Keratinocyte (primary cell): Measurements from ENCODE around the gene TP53BP2. TPM values are rescaled to one million over a fixed set of nuclear protein-coding genes. Genes with fewer than 3 reads are reported as not detected.
A peak's percentile ranks its signal among the peaks of the same experiment; 100 is the strongest.

Experiments
- DNase-seq: peaks from one replicate; pipeline ENCODE4 v3.0.0-alpha.2; 2011; ENCODE audit warnings: low read depth, missing footprints, low spot score
- FAIRE-seq: peaks from 2 replicates; lab custom pipeline; 2011; peaks lifted over from hg19 to GRCh38; lab: Jason Lieb, UNC
- H2AFZ ChIP-seq: 2 replicates; pipeline ENCODE4 v1.6.0; 2012; ENCODE audit warnings: low read length, control low read depth, inconsistent platforms; ENCODE audit not compliant: control insufficient read depth
- H3K27ac ChIP-seq: 2 replicates; pipeline ENCODE4 v1.5.1; 2011; ENCODE audit warnings: low read length; ENCODE audit not compliant: control insufficient read depth, insufficient read depth
- H3K27me3 ChIP-seq: 3 replicates; pipeline ENCODE4 v1.6.0; 2011; ENCODE audit warnings: low read length; ENCODE audit not compliant: control insufficient read depth, insufficient read depth; ENCODE audit errors: extremely low read depth
- H3K36me3 ChIP-seq, 2 experiments: 2 replicates in 1 of 2; 3 replicates in 1 of 2; pipeline ENCODE4 v1.5.1; 2011; ENCODE audit warnings: low read length in 2 of 2, mild to moderate bottlenecking in 1 of 2; ENCODE audit not compliant: control insufficient read depth in 2 of 2, insufficient read depth in 2 of 2; ENCODE audit errors: extremely low read depth in 1 of 2
- H3K4me1 ChIP-seq: 3 replicates; pipeline ENCODE4 v1.5.1; 2011; ENCODE audit warnings: low read length; ENCODE audit not compliant: control insufficient read depth, insufficient read depth; ENCODE audit errors: extremely low read depth
- H3K4me2 ChIP-seq: 3 replicates; pipeline ENCODE4 v1.6.0; 2011; ENCODE audit warnings: low read depth, low read length; ENCODE audit not compliant: control insufficient read depth, insufficient read depth; ENCODE audit errors: extremely low read depth
- H3K4me3 ChIP-seq, 3 experiments: fragments of 200-600 bp in 1 of 3; sonication (generic) in 1 of 3; 2 replicates in 2 of 3; 3 replicates in 1 of 3; pipeline ENCODE4 v1.5.1; 2011 to 2016; ENCODE audit warnings: low read length in 3 of 3, mild to moderate bottlenecking in 3 of 3, control low read depth in 2 of 3, inconsistent platforms in 1 of 3, low read depth in 1 of 3, mixed read lengths in 1 of 3, mixed run types in 1 of 3, moderate library complexity in 1 of 3; ENCODE audit not compliant: control insufficient read depth in 2 of 3, insufficient read depth in 2 of 3; ENCODE audit errors: extremely low read depth in 1 of 3
- H3K79me2 ChIP-seq: 2 replicates; pipeline ENCODE4 v1.6.0; 2012; ENCODE audit warnings: low read length; ENCODE audit not compliant: control insufficient read depth, insufficient read depth
- H3K9ac ChIP-seq: 3 replicates; pipeline ENCODE4 v1.6.0; 2011; ENCODE audit warnings: low read length; ENCODE audit not compliant: control insufficient read depth, insufficient read depth; ENCODE audit errors: extremely low read depth
- H3K9me1 ChIP-seq: 3 replicates; pipeline ENCODE4 v1.6.0; 2011; ENCODE audit warnings: low read length; ENCODE audit not compliant: control insufficient read depth, insufficient read depth; ENCODE audit errors: extremely low read depth
- H3K9me3 ChIP-seq: 2 replicates; pipeline ENCODE4 v1.5.1; 2012; ENCODE audit warnings: low read depth, low read length; ENCODE audit not compliant: control insufficient read depth
- H4K20me1 ChIP-seq: 3 replicates; pipeline ENCODE4 v1.6.0; 2011; ENCODE audit warnings: low read length; ENCODE audit not compliant: control insufficient read depth, insufficient read depth; ENCODE audit errors: extremely low read depth
- CTCF ChIP-seq, 3 experiments: IDR thresholded peaks in 1 of 3; conservative IDR thresholded peaks in 1 of 3; optimal IDR thresholded peaks in 1 of 3; 2 replicates in 2 of 3; 3 replicates in 1 of 3; pipeline versions ENCODE3 to v1.5.1; 2011; ENCODE audit warnings: low read length in 3 of 3, mild to moderate bottlenecking in 3 of 3, moderate library complexity in 2 of 3, control low read depth in 1 of 3, inconsistent platforms in 1 of 3; ENCODE audit not compliant: insufficient read depth in 2 of 3; ENCODE audit errors: extremely low read depth in 1 of 3
- EZH2 ChIP-seq: IDR thresholded peaks from one replicate; pipeline ENCODE4 v1.6.1; 2012; ENCODE audit warnings: inconsistent platforms, mild to moderate bottlenecking, low read length, moderate library complexity
- dilution Hi-C: fragments of 300-500 bp; cut with MboI; formaldehyde crosslinking; loops from one replicate; pipeline ENCODE4 v1.7.0; 2020; ENCODE audit warnings: low sequenced_read_pairs; ENCODE audit not compliant: extremely low pct_ligation_motif_present
- polyA plus RNA-seq, 5 experiments: library from polyadenylated mRNA; depleted of rRNA in 3 of 5; stranded (reverse) in 3 of 5; stranded (forward) in 1 of 5; unstranded in 1 of 5; fragments of >200 nt; gene quantifications; 1 replicate in 1 of 5; 2 replicates in 3 of 5; 3 replicates in 1 of 5; pipeline versions ENCODE4 v1.2.1 to v1.2.3, GENCODE V29; 2011 to 2012; ENCODE audit warnings: missing spikeins in 2 of 5, low read depth in 1 of 5, low replicate concordance in 1 of 5

Gene TP53BP2
- polyA plus RNA-seq, 1 donor (not counting 4 experiments of a cell fraction or from before 2014, with no cell fraction given): 22.5 TPM

DNA sequence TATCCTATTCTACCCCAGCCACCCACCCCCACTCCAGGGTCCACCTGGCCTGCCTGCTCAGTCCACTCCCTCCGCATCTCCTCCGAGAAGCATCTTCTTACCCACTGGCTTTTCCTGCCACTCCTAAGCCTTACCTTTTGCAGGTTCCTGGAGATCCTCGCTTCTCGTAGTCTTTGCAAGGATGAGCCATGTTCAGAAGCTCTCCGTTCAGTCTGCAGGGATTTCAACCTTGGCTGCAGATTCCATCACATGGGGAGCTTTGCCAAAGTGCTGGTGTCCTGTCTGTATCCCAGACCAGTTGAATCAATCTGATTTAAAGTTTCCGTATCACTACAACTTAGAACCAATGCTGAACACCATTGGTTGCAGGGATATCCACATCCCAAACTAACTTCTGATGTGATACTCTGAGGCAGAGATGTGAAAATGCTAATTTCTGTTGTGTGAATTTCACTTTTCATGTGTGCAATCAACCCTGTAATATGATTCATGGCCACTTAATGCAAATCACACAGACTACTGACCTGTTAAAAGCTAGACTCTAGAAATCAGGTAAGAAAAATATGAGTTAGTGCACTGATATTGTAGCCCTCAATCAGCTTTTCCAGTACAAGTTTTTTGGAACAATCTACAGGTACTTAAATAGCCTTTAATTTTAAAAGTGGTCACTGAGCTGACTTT lies 71.5 kb downstream of the TP53BP2 start:
- FAIRE-seq (no peak), DNase-seq (no peak)
- Histone ChIP-seq H3K79me2 (no peaks in the 10 kb centered on the region), H3K4me2 (no peak overlapping the region), H3K27ac (no peak overlapping the region), H3K4me1 (peaks cover 64% of the 10 kb centered on the region), H3K9me3 (no peaks in the 10 kb centered on the region), H3K4me3 (no peak overlapping the region), H4K20me1 (no peaks in the 10 kb centered on the region), H3K27me3 (no peaks in the 10 kb centered on the region), H3K9me1 (peaks cover 3% of the 10 kb centered on the region), H3K36me3 (peaks cover 31 to 62% of the 10 kb centered on the region in 2 experiments), H2AFZ (no peak overlapping the region), H3K9ac (no peak overlapping the region)
- no peak for TF ChIP-seq EZH2
- no peak for TF ChIP-seq CTCF (optimal IDR thresholded peaks at IDR 0.05 in 1 of 3, IDR thresholded peaks at IDR 0.05 in 1 of 3, conservative IDR thresholded peaks at IDR 0.05 in 1 of 3; ENCODE audit: extremely low read depth in 1 of 3, insufficient read depth in 2 of 3, low read length in 3 of 3)
- dilution Hi-C loops: no loop called here

- peaks cover 64% of the 10 kb centered on the region for H3K4me1 ChIP-seq
Measured at GRCh38 chr1:223772771-223773160, 73.0 kb downstream of the TP53BP2 start.

More at GRCh38 chr1:223772771-223773160, 73.0 kb downstream of the TP53BP2 start:
- Histone ChIP-seq H3K9ac (peak overlapping the region; percentile 4), H4K20me1 (no peaks in the 10 kb centered on the region), H3K36me3 (peaks cover 32 to 61% of the 10 kb centered on the region in 2 experiments), H3K9me3 (no peaks in the 10 kb centered on the region), H3K79me2 (no peaks in the 10 kb centered on the region), H3K27ac (peak overlapping the region; percentile 81), H3K4me3 (no peak overlapping the region), H3K9me1 (peaks cover 3% of the 10 kb centered on the region), H2AFZ (no peak overlapping the region), H3K27me3 (no peaks in the 10 kb centered on the region), H3K4me2 (peak overlapping the region; percentile 57)
- FAIRE-seq (no peak), DNase-seq (no peak)
- TF ChIP-seq CTCF (optimal IDR thresholded peaks at IDR 0.05 in 1 of 3, IDR thresholded peaks at IDR 0.05 in 1 of 3, conservative IDR thresholded peaks at IDR 0.05 in 1 of 3; ENCODE audit: extremely low read depth in 1 of 3, insufficient read depth in 2 of 3, low read length in 3 of 3) (no peak), EZH2 (no peak)
- dilution Hi-C loops: no loop called here
